ENCODE data around the gene PPP2R3A. TPM values are rescaled to one million over a fixed set of nuclear protein-coding genes. Genes with fewer than 3 reads are reported as not detected.

PPP2R3A gene
- polyA plus RNA-seq, 1 experiment, result 26.6 TPM

DNA sequence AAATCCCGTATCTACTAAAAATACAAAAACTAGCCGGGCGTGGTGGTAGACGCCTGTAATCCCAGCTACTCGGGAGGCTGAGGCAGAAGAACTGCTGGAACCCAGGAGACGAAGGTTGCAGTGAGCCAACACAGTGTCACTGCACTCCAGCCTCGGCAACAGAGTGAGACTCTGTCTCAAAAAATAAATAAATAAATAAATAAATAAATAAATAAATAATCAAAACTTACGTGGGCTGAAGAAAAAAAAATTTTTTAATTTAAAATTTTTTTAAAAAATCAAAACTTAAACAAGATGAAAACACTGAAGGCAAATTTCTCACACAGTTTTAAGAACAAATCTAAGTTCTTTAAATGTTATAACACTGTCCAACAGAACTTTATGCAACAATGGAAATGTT, 216.2 kb downstream of the PPP2R3A start:
- Histone ChIP-seq H3K27ac (ENCODE audit: low read depth, low read length) (no peak overlapping the region), H3K4me3 (ENCODE audit: low read depth, low read length) (no peak overlapping the region), H3K9me3 (ENCODE audit: control insufficient read depth, insufficient read depth, low read length) (no peaks in the 10 kb centered on the region; the same call in 1 of the 2 replicates), H3K27me3 (ENCODE audit: control insufficient read depth, insufficient read depth, low read length) (no peaks in the 10 kb centered on the region)
- POLR2A ChIA-PET, result interaction anchor here (0.7 to 1.0 kb wide), 3 partner anchors 15 to 40 kb away, joined by 3 to 6 read pairs (median 4); partner anchors contain the start of gene MSL2
- CTCF ChIA-PET, result interaction anchor here (0.7 to 1.2 kb wide), 3 partner anchors 11 to 571 kb away, joined by 3 to 9 read pairs (median 3); partner anchors contain the start of gene STAG1
- TF ChIP-seq, protein P1, sequence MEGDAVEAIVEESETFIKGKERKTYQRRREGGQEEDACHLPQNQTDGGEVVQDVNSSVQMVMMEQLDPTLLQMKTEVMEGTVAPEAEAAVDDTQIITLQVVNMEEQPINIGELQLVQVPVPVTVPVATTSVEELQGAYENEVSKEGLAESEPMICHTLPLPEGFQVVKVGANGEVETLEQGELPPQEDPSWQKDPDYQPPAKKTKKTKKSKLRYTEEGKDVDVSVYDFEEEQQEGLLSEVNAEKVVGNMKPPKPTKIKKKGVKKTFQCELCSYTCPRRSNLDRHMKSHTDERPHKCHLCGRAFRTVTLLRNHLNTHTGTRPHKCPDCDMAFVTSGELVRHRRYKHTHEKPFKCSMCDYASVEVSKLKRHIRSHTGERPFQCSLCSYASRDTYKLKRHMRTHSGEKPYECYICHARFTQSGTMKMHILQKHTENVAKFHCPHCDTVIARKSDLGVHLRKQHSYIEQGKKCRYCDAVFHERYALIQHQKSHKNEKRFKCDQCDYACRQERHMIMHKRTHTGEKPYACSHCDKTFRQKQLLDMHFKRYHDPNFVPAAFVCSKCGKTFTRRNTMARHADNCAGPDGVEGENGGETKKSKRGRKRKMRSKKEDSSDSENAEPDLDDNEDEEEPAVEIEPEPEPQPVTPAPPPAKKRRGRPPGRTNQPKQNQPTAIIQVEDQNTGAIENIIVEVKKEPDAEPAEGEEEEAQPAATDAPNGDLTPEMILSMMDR (IDR thresholded peaks at IDR 0.05; ENCODE audit: low read depth, low read length), result no peak
- no peak for DNase-seq (ENCODE audit: low read depth, low spot score)

DNA sequence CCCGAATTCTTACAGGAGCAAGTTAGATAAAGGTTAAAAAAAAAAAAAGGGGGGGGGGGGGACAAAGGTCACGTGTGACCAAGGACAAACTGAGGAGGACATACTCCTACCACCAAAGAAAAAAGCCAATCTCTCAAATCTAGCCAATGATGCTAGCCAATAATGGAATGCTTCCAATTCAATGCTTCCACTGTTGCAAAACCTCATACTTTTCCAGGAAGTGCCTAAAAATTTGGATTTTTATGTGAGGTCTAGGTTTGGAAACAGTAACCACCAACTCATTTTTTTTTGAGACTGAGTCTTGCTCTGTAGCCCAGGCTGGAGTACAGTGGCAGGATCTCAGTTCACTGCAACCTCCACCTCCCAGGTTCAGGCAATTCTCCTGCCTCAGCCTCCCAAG, 219.2 kb downstream of the PPP2R3A start:
- ChIA-PET POLR2A (interaction anchor here (0.6 kb wide), 1 partner anchor 38 kb away, joined by 11 read pairs; no protein-coding TSS in a partner anchor), CTCF (interaction anchor here (0.6 kb wide), 1 partner anchor 59 kb away, joined by 7 read pairs; no protein-coding TSS in a partner anchor)
- Histone ChIP-seq H3K9me3 (ENCODE audit: control insufficient read depth, insufficient read depth, low read length) (no peaks in the 10 kb centered on the region; the same call in 1 of the 2 replicates), H3K4me3 (ENCODE audit: low read depth, low read length) (no peak overlapping the region), H3K27ac (ENCODE audit: low read depth, low read length) (no peak overlapping the region), H3K27me3 (ENCODE audit: control insufficient read depth, insufficient read depth, low read length) (no peaks in the 10 kb centered on the region)
- DNase-seq (ENCODE audit: low read depth, low spot score), result no peak
- TF ChIP-seq, protein P1 (IDR thresholded peaks at IDR 0.05; ENCODE audit: low read depth, low read length), result no peak

- no peak for DNase-seq (ENCODE audit: low read depth, low spot score)
- H3K27ac ChIP-seq (ENCODE audit: low read depth, low read length), result no peak overlapping the region
- ChIA-PET CTCF (no interaction called here), POLR2A (interaction anchor here (0.6 to 1.3 kb wide), 2 partner anchors 8 to 566 kb away, joined by 3 read pairs; partner anchors contain the start of gene STAG1)
- no peaks in the 10 kb centered on the region; the same call in 1 of the 2 replicates for H3K9me3 ChIP-seq (ENCODE audit: control insufficient read depth, insufficient read depth, low read length)
- no peaks in the 10 kb centered on the region for H3K27me3 ChIP-seq (ENCODE audit: control insufficient read depth, insufficient read depth, low read length)
- TF ChIP-seq, protein P1 (IDR thresholded peaks at IDR 0.05; ENCODE audit: low read depth, low read length), result no peak
- H3K4me3 ChIP-seq (ENCODE audit: low read depth, low read length), result no peak overlapping the region
These were observed 220.8 kb downstream of the PPP2R3A start for GRCh38 chr3:136186344-136186743.

GRCh38 chr3:136186846-136187245, 221.3 kb downstream of the PPP2R3A start:
- Histone ChIP-seq H3K27ac (ENCODE audit: low read depth, low read length) (no peak overlapping the region), H3K9me3 (ENCODE audit: control insufficient read depth, insufficient read depth, low read length) (no peaks in the 10 kb centered on the region; the same call in 1 of the 2 replicates), H3K4me3 (ENCODE audit: low read depth, low read length) (no peak overlapping the region), H3K27me3 (ENCODE audit: control insufficient read depth, insufficient read depth, low read length) (no peaks in the 10 kb centered on the region)
- no peak for DNase-seq (ENCODE audit: low read depth, low spot score)
- CTCF ChIA-PET, result no interaction called here
- POLR2A ChIA-PET, result interaction anchor here (0.6 to 1.3 kb wide), 2 partner anchors 8 to 566 kb away, joined by 3 read pairs; partner anchors contain the start of gene STAG1
- TF ChIP-seq, protein P1 (IDR thresholded peaks at IDR 0.05; ENCODE audit: low read depth, low read length), result no peak

DNA sequence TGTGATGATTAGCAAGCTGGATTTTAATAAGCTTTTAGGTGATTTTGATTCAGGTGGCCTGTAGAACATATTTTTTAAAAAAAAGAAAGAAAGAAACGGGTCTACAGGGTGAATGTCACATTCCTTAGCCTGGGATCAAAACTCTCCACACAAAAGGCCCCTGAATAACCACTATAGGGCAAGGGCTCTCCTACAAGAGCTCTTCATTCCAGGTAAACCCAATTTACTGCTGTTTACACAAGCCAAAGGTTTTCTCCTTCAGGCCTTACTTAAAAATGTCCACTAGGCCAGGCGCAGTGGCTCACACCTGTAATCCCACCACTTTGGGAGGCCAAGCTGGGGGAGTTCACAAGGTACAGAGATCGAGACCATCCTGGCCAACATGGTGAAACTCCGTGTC, 222.3 kb downstream of the PPP2R3A start:
- no peaks in the 10 kb centered on the region; the same call in 1 of the 2 replicates for H3K9me3 ChIP-seq (ENCODE audit: control insufficient read depth, insufficient read depth, low read length)
- H3K27me3 ChIP-seq (ENCODE audit: control insufficient read depth, insufficient read depth, low read length), result no peaks in the 10 kb centered on the region
- CTCF ChIA-PET, result interaction anchor here (0.5 to 1.3 kb wide), 7 partner anchors 10 to 845 kb away, joined by 3 to 8 read pairs (median 3); partner anchors contain the start of gene STAG1
- H3K27ac ChIP-seq (ENCODE audit: low read depth, low read length), result no peak overlapping the region
- DNase-seq (ENCODE audit: low read depth, low spot score), result no peak
- POLR2A ChIA-PET, result interaction anchor here (0.6 kb wide), 1 partner anchor 14 kb away, joined by 3 read pairs; no protein-coding TSS in a partner anchor
- TF ChIP-seq, protein P1 (IDR thresholded peaks at IDR 0.05; ENCODE audit: low read depth, low read length), result no peak
- no peak overlapping the region for H3K4me3 ChIP-seq (ENCODE audit: low read depth, low read length)
